H1 (cell line): Measurements from ENCODE around the gene EYA2. TPM values are rescaled to one million over a fixed set of nuclear protein-coding genes. Genes with fewer than 3 reads are reported as not detected.

Experiments
- CTCF ChIA-PET: fragments of 300-600 bp; sonication (Branson Sonifier 250); formaldehyde crosslinking; loops from one replicate; lab custom pipeline; 2021; ENCODE audit not compliant: partially characterized antibody; lab: Charles Lee
- POLR2A ChIA-PET: fragments of 300-600 bp; sonication (Branson Sonifier 250); formaldehyde crosslinking; loops from one replicate; lab custom pipeline; 2021; ENCODE audit warnings: inconsistent platforms; ENCODE audit not compliant: partially characterized antibody; lab: Charles Lee
- DNase-seq, 2 experiments: peaks; one replicate each; pipeline versions ENCODE4 v3.0.0 to v3.0.0-alpha.2; 2010 to 2022; ENCODE audit warnings: low spot score in 2 of 2, low read depth in 1 of 2, mixed read lengths in 1 of 2
- FAIRE-seq: peaks from 2 replicates; lab custom pipeline; 2011; peaks lifted over from hg19 to GRCh38; lab: Jason Lieb, UNC
- H2AFZ ChIP-seq: 2 replicates; pipeline ENCODE4 v1.8.1; 2012; ENCODE audit warnings: low read length, inconsistent platforms
- H2AK5ac ChIP-seq: 2 replicates; pipeline ENCODE4 v1.6.1; 2013; ENCODE audit warnings: low read depth, low read length
- H2BK120ac ChIP-seq: replicated peaks from 2 replicates; pipeline ENCODE3; 2013; ENCODE audit warnings: low read depth, low read length, inconsistent platforms
- H2BK12ac ChIP-seq: 2 replicates; pipeline ENCODE4 v1.6.1; 2013; ENCODE audit warnings: low read depth, low read length
- H2BK15ac ChIP-seq: 2 replicates; pipeline ENCODE4 v1.6.1; 2013; ENCODE audit warnings: low read length
- H2BK20ac ChIP-seq: 2 replicates; pipeline ENCODE4 v1.6.1; 2013; ENCODE audit warnings: low read length
- H2BK5ac ChIP-seq: 2 replicates; pipeline ENCODE4 v1.6.1; 2013; ENCODE audit warnings: low read depth, low read length
- H3K14ac ChIP-seq: 2 replicates; pipeline ENCODE4 v1.6.1; 2013; ENCODE audit warnings: inconsistent platforms; ENCODE audit not compliant: insufficient read length
- H3K18ac ChIP-seq: 2 replicates; pipeline ENCODE4 v1.6.1; 2013; ENCODE audit warnings: low read length; ENCODE audit errors: extremely low read depth
- H3K23ac ChIP-seq: 2 replicates; pipeline ENCODE4 v1.6.1; 2013; ENCODE audit warnings: inconsistent platforms; ENCODE audit not compliant: insufficient read length
- H3K23me2 ChIP-seq: 2 replicates; pipeline ENCODE4 v1.6.1; 2013; ENCODE audit warnings: low read depth, low read length
- H3K27ac ChIP-seq: 2 replicates; pipeline ENCODE4 v1.6.1; 2011; ENCODE audit warnings: low read depth, low read length, inconsistent platforms
- H3K27me3 ChIP-seq, 4 experiments: replicated peaks in 1 of 4; 1 replicate in 1 of 4; 2 replicates in 3 of 4; pipeline versions ENCODE4 v1.6.1 to v1.8.1; 2011 to 2013; ENCODE audit warnings: low read length in 3 of 4, mild to moderate bottlenecking in 3 of 4, inconsistent platforms in 2 of 4, mixed read lengths in 2 of 4, moderate library complexity in 1 of 4; ENCODE audit not compliant: control insufficient read depth in 3 of 4, insufficient read depth in 3 of 4; ENCODE audit errors: extremely low read depth in 1 of 4
- H3K36me3 ChIP-seq, 4 experiments: 2 replicates each; pipeline versions ENCODE4 v1.6.1 to v1.8.1; 2011 to 2013; ENCODE audit warnings: mild to moderate bottlenecking in 4 of 4, low read length in 3 of 4, moderate library complexity in 2 of 4, control low read depth in 1 of 4, inconsistent platforms in 1 of 4; ENCODE audit not compliant: insufficient read depth in 4 of 4, control insufficient read depth in 2 of 4
- H3K4ac ChIP-seq: replicated peaks from 2 replicates; pipeline ENCODE3; 2013; ENCODE audit warnings: low read length, low read depth, mixed read lengths, inconsistent platforms; ENCODE audit not compliant: insufficient read length
- H3K4me1 ChIP-seq, 4 experiments: replicated peaks in 1 of 4; 1 replicate in 1 of 4; 2 replicates in 3 of 4; pipeline versions ENCODE4 v1.6.1 to v1.8.1; 2011 to 2013; ENCODE audit warnings: low read length in 3 of 4, inconsistent platforms in 2 of 4, mixed read lengths in 1 of 4; ENCODE audit not compliant: insufficient read depth in 4 of 4, control insufficient read depth in 3 of 4
- H3K4me2 ChIP-seq, 2 experiments: 2 replicates each; pipeline versions ENCODE4 v1.6.1 to v1.8.1; 2011 to 2013; ENCODE audit warnings: low read depth in 2 of 2, low read length in 2 of 2, control low read depth in 1 of 2, inconsistent platforms in 1 of 2, mild to moderate bottlenecking in 1 of 2; ENCODE audit not compliant: insufficient read depth in 1 of 2
- H3K4me3 ChIP-seq, 4 experiments: fragments of 200-600, 300-600 bp in 1 of 4; sonication (generic), shearing (Covaris generic), sonication (Bioruptor Twin) in 1 of 4; 2 replicates each; pipeline versions ENCODE4 v1.5.1 to v1.8.1; 2011 to 2016; ENCODE audit warnings: low read length in 4 of 4, low read depth in 3 of 4, control low read depth in 2 of 4, inconsistent platforms in 2 of 4, mild to moderate bottlenecking in 2 of 4, mixed read lengths in 1 of 4, moderate library complexity in 1 of 4; ENCODE audit not compliant: insufficient read depth in 2 of 4; ENCODE audit errors: extremely low read depth in 1 of 4
- H3K56ac ChIP-seq: replicated peaks from 2 replicates; pipeline ENCODE3; 2013; ENCODE audit warnings: low read depth, mild to moderate bottlenecking, mixed read lengths, low read length, inconsistent platforms; ENCODE audit not compliant: insufficient read length
- H3K79me1 ChIP-seq: 2 replicates; pipeline ENCODE4 v1.6.1; 2013; ENCODE audit warnings: low read depth, low read length, control low read depth
- H3K79me2 ChIP-seq, 2 experiments: 2 replicates each; pipeline versions ENCODE4 v1.6.1 to v1.8.1; 2012 to 2013; ENCODE audit warnings: low read length in 2 of 2, mild to moderate bottlenecking in 2 of 2, inconsistent platforms in 1 of 2; ENCODE audit not compliant: insufficient read depth in 2 of 2, control insufficient read depth in 1 of 2
- H3K9ac ChIP-seq, 4 experiments: replicated peaks in 1 of 4; 1 replicate in 1 of 4; 2 replicates in 3 of 4; pipeline versions ENCODE4 v1.6.1 to v1.8.1; 2011 to 2013; ENCODE audit warnings: low read depth in 3 of 4, low read length in 3 of 4, control low read depth in 2 of 4, mild to moderate bottlenecking in 2 of 4, moderate library complexity in 2 of 4, inconsistent platforms in 1 of 4; ENCODE audit errors: extremely low read depth in 1 of 4
- H3K9me3 ChIP-seq, 2 experiments: 2 replicates each; pipeline versions ENCODE4 v1.6.1 to v1.8.1; 2012 to 2013; ENCODE audit warnings: mild to moderate bottlenecking in 2 of 2, moderate library complexity in 2 of 2, control low read depth in 1 of 2, inconsistent platforms in 1 of 2, low read depth in 1 of 2, low read length in 1 of 2, mixed read lengths in 1 of 2; ENCODE audit not compliant: insufficient read depth in 2 of 2
- H4K20me1 ChIP-seq, 2 experiments: replicated peaks in 1 of 2; 2 replicates each; pipeline versions ENCODE3 to v1.8.1; 2011 to 2013; ENCODE audit warnings: inconsistent platforms in 2 of 2, low read length in 2 of 2, mild to moderate bottlenecking in 1 of 2; ENCODE audit not compliant: insufficient read depth in 2 of 2, control insufficient read depth in 1 of 2
- H4K5ac ChIP-seq: 2 replicates; pipeline ENCODE4 v1.6.1; 2013; ENCODE audit warnings: low read length, low read depth, mixed read lengths, inconsistent platforms; ENCODE audit not compliant: insufficient read length
- H4K8ac ChIP-seq: 2 replicates; pipeline ENCODE4 v1.8.0; 2013; ENCODE audit warnings: mild to moderate bottlenecking, moderate library complexity, low read length, inconsistent platforms; ENCODE audit not compliant: insufficient read depth; ENCODE audit errors: extremely low read depth
- H4K91ac ChIP-seq: replicated peaks from 2 replicates; pipeline ENCODE3; 2013; ENCODE audit warnings: low read length, mixed read lengths, inconsistent platforms; ENCODE audit not compliant: insufficient read length
- ASH2L ChIP-seq: fragments of 200-600, 300-600 bp; sonication (generic); IDR thresholded peaks from one replicate; pipeline ENCODE4 v1.7.1; 2017; ENCODE audit warnings: low read length
- BRCA1 ChIP-seq: IDR thresholded peaks from 2 replicates; pipeline ENCODE4 v1.6.1; 2012; ENCODE audit warnings: low read depth, low read length, improper control_type of control experiment
- CHD2 ChIP-seq: IDR thresholded peaks from 2 replicates; pipeline ENCODE4 v1.6.1; 2012; ENCODE audit warnings: low read length, improper control_type of control experiment
- EGR1 ChIP-seq: IDR thresholded peaks from 2 replicates; pipeline ENCODE4 v1.6.1; 2011; ENCODE audit warnings: low read depth, low read length, borderline replicate concordance
- GTF2F1 ChIP-seq: IDR thresholded peaks from 2 replicates; pipeline ENCODE4 v1.6.1; 2012; ENCODE audit warnings: low read depth, low read length, improper control_type of control experiment, borderline replicate concordance
- HDAC2 ChIP-seq, 2 experiments: fragments of 300-600 bp in 1 of 2; sonication (generic) in 1 of 2; IDR thresholded peaks; 2 replicates each; pipeline ENCODE4 v1.6.1; 2011 to 2012; ENCODE audit warnings: low read depth in 2 of 2, low read length in 2 of 2, mild to moderate bottlenecking in 2 of 2, moderate library complexity in 2 of 2, borderline replicate concordance in 1 of 2, inconsistent platforms in 1 of 2
- SIX5 ChIP-seq: IDR thresholded peaks from 2 replicates; pipeline ENCODE4 v1.6.1; 2011; ENCODE audit warnings: mild to moderate bottlenecking, low read depth, low read length
- SP1 ChIP-seq: IDR thresholded peaks from 2 replicates; pipeline ENCODE4 v1.6.1; 2011; ENCODE audit warnings: low read depth, low read length
- TCF12 ChIP-seq: IDR thresholded peaks from 2 replicates; pipeline ENCODE4 v1.6.1; 2011; ENCODE audit warnings: low read depth, mild to moderate bottlenecking, low read length
- YY1 ChIP-seq: IDR thresholded peaks from 2 replicates; pipeline ENCODE4 v1.6.1; 2011; ENCODE audit warnings: low read depth, mild to moderate bottlenecking, low read length
- WGBS, 2 experiments: shearing (Covaris generic) in 1 of 2; methylation state at CpG; one replicate each; pipeline versions ENCODE4 v1.1.6 to v1.1.7; 2013 to 2015; ENCODE audit warnings: low lambda C conversion rate in 2 of 2, mixed read lengths in 2 of 2, inconsistent platforms in 1 of 2, low coverage in 1 of 2, missing lambda C conversion rate in 1 of 2; ENCODE audit not compliant: insufficient replicate concordance in 2 of 2, insufficient coverage in 1 of 2, insufficient read length in 1 of 2; ENCODE audit errors: extremely low coverage in 1 of 2, missing lambda C conversion rate in 1 of 2; 5-methylcytosine and 5-hydroxymethylcytosine counted together
- polyA plus RNA-seq, 7 experiments: library from polyadenylated mRNA; depleted of rRNA in 3 of 7; stranded (reverse) in 5 of 7; unstranded in 2 of 7; fragments of >200 nt in 5 of 7; fragments of 200-250 nt in 2 of 7; gene quantifications; 1 replicate in 5 of 7; 2 replicates in 1 of 7; 4 replicates in 1 of 7; pipeline versions ENCODE4 v1.2.1 to v1.2.3, GENCODE V29; 2011 to 2013; ENCODE audit warnings: missing spikeins in 2 of 7, mixed read lengths in 2 of 7
- total RNA-seq: library from RNA; stranded (reverse); fragmentation: NEBNext Ultra II Directional; extraction: Animal tissue kit (Norgen Biotek cat#: 25700); gene quantifications from 2 replicates; pipeline ENCODE4 v1.2.1, GENCODE V29; 2021
- TF ChIP-seq, protein P1 (sequence below): IDR thresholded peaks from 2 replicates; pipeline ENCODE4 v1.6.1; 2012; ENCODE audit warnings: inconsistent platforms
- TF ChIP-seq, protein P2 (sequence below), 3 experiments: IDR thresholded peaks; 1 replicate in 2 of 3; 2 replicates in 1 of 3; pipeline versions ENCODE4 v1.5.1 to v1.6.1; 2011; ENCODE audit warnings: low read length in 3 of 3, mild to moderate bottlenecking in 3 of 3, inconsistent platforms in 2 of 3, low read depth in 1 of 3, moderate library complexity in 1 of 3; ENCODE audit not compliant: insufficient read depth in 1 of 3; ENCODE audit errors: control extremely low read depth in 1 of 3

Gene EYA2
- total and polyA plus RNA-seq, 2 of the 8 experiments (the other 6 are each of a cell fraction or from before 2014, with no cell fraction given): 1.6 to 1.7 TPM

DNA sequence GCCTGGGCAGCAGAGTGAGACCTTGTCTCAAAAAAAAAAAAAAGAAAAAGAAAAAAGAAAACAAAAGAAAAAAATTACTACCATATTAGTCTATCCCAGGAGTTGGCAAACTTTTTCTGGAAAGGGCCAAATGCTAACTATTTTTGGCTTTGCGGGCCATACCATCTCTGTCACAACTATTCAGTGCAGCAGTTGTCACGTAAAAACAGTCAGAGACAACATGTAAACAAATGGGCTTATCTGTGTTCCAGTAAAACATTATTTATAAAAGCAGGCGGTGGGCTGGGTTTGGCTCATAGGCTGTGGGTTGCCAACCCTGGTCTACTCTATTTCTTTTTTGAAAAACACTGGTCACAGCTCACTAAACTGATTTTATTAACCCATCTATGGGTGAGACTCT, 53.4 kb downstream of the EYA2 start:
- Histone ChIP-seq H3K9ac (no peak overlapping the region), H2BK12ac (no peak overlapping the region), H4K5ac (no peak overlapping the region), H3K27ac (no peak overlapping the region), H2AFZ (no peak overlapping the region), H3K79me1 (no peaks in the 10 kb centered on the region), H2BK120ac (no peak overlapping the region), H3K56ac (no peak overlapping the region), H3K79me2 (no peaks in the 10 kb centered on the region), H2BK5ac (no peak overlapping the region), H3K36me3 (no peaks in the 10 kb centered on the region), H3K18ac (no peak overlapping the region), H2BK20ac (no peak overlapping the region), H4K8ac (no peak overlapping the region), H4K20me1 (no peaks in the 10 kb centered on the region), H3K4me3 (no peak overlapping the region), H3K23me2 (no peaks in the 10 kb centered on the region), H2AK5ac (no peak overlapping the region), H3K9me3 (no peaks in the 10 kb centered on the region), H3K23ac (no peak overlapping the region), H2BK15ac (no peak overlapping the region), H3K14ac (no peak overlapping the region), H3K4me1 (peaks cover 0 to 10% (median 4%) of the 10 kb centered on the region in 4 experiments; a peak in 4 of 7 replicates), H3K4me2 (no peak overlapping the region), H3K4ac (no peak overlapping the region), H4K91ac (no peak overlapping the region), H3K27me3 (no peaks in the 10 kb centered on the region)
- ChIA-PET POLR2A (no interaction called here), CTCF (interaction anchor here (0.6 to 2.8 kb wide), 6 partner anchors 9 to 203 kb away, joined by 3 to 11 read pairs (median 4); no protein-coding TSS in a partner anchor)
- FAIRE-seq (no peak), DNase-seq (no peak)
- WGBS, 2 experiments: 85% methylated on average over 3 of the region's 3 CpGs; no CpG with 5 or more reads in 1 of the 2 experiments
- TF ChIP-seq ASH2L: no peak
- TF ChIP-seq, protein P1, sequence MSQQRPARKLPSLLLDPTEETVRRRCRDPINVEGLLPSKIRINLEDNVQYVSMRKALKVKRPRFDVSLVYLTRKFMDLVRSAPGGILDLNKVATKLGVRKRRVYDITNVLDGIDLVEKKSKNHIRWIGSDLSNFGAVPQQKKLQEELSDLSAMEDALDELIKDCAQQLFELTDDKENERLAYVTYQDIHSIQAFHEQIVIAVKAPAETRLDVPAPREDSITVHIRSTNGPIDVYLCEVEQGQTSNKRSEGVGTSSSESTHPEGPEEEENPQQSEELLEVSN: no peak
- TF ChIP-seq SIX5: no peak
- no peak for TF ChIP-seq TCF12
- no peak for TF ChIP-seq HDAC2 (IDR thresholded peaks at IDR 0.05; ENCODE audit: borderline replicate concordance in 1 of 2, low read depth in 2 of 2, low read length in 2 of 2)
- TF ChIP-seq, protein P2, sequence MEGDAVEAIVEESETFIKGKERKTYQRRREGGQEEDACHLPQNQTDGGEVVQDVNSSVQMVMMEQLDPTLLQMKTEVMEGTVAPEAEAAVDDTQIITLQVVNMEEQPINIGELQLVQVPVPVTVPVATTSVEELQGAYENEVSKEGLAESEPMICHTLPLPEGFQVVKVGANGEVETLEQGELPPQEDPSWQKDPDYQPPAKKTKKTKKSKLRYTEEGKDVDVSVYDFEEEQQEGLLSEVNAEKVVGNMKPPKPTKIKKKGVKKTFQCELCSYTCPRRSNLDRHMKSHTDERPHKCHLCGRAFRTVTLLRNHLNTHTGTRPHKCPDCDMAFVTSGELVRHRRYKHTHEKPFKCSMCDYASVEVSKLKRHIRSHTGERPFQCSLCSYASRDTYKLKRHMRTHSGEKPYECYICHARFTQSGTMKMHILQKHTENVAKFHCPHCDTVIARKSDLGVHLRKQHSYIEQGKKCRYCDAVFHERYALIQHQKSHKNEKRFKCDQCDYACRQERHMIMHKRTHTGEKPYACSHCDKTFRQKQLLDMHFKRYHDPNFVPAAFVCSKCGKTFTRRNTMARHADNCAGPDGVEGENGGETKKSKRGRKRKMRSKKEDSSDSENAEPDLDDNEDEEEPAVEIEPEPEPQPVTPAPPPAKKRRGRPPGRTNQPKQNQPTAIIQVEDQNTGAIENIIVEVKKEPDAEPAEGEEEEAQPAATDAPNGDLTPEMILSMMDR (IDR thresholded peaks at IDR 0.05; ENCODE audit: control extremely low read depth in 1 of 3, insufficient read depth in 1 of 3, low read depth in 1 of 3, low read length in 3 of 3): no peak
- TF ChIP-seq EGR1: no peak
- no peak for TF ChIP-seq YY1
- no peak for TF ChIP-seq GTF2F1
- no peak for TF ChIP-seq CHD2
- TF ChIP-seq BRCA1: no peak
- TF ChIP-seq SP1: no peak
